ENCODE data around the gene RBP7. TPM values are rescaled to one million over a fixed set of nuclear protein-coding genes. Genes with fewer than 3 reads are reported as not detected.

The RBP7 gene
- total and polyA plus RNA-seq, 4 donors: 1.2 to 11.8 (median 4.8) TPM

GRCh38 chr1:10060311-10061100 lies 63.5 kb downstream of the RBP7 start:
- 94% methylated on average over 8 of the region's 8 CpGs for WGBS
- DNase-seq (ENCODE audit: low spot score): no peak
- Histone ChIP-seq H3K9ac (ENCODE audit: low read depth in 1 of 2, low read length in 2 of 2) (no peak overlapping the region), H3K27ac (ENCODE audit: low read depth in 1 of 2, low read length in 2 of 2) (no peak overlapping the region), H3K4me1 (ENCODE audit: control insufficient read depth in 4 of 4, insufficient read depth in 4 of 4, low read length in 3 of 4) (peaks cover 10 to 40% (median 31%) of the 10 kb centered on the region in 4 donors), H3K27me3 (ENCODE audit: control insufficient read depth in 4 of 4, insufficient read depth in 4 of 4, low read length in 3 of 4) (no peaks in the 10 kb centered on the region), H3K4me3 (ENCODE audit: low read depth in 1 of 3, low read length in 3 of 3) (no peak overlapping the region), H3K9me3 (ENCODE audit: control insufficient read depth in 4 of 4, low read length in 3 of 4) (no peaks in the 10 kb centered on the region), H3K36me3 (ENCODE audit: control insufficient read depth in 4 of 4, insufficient read depth in 3 of 4, low read depth in 1 of 4, low read length in 3 of 4) (peaks cover 0 to 5% (median 0%) of the 10 kb centered on the region in 4 donors)
- TF ChIP-seq, protein P1, sequence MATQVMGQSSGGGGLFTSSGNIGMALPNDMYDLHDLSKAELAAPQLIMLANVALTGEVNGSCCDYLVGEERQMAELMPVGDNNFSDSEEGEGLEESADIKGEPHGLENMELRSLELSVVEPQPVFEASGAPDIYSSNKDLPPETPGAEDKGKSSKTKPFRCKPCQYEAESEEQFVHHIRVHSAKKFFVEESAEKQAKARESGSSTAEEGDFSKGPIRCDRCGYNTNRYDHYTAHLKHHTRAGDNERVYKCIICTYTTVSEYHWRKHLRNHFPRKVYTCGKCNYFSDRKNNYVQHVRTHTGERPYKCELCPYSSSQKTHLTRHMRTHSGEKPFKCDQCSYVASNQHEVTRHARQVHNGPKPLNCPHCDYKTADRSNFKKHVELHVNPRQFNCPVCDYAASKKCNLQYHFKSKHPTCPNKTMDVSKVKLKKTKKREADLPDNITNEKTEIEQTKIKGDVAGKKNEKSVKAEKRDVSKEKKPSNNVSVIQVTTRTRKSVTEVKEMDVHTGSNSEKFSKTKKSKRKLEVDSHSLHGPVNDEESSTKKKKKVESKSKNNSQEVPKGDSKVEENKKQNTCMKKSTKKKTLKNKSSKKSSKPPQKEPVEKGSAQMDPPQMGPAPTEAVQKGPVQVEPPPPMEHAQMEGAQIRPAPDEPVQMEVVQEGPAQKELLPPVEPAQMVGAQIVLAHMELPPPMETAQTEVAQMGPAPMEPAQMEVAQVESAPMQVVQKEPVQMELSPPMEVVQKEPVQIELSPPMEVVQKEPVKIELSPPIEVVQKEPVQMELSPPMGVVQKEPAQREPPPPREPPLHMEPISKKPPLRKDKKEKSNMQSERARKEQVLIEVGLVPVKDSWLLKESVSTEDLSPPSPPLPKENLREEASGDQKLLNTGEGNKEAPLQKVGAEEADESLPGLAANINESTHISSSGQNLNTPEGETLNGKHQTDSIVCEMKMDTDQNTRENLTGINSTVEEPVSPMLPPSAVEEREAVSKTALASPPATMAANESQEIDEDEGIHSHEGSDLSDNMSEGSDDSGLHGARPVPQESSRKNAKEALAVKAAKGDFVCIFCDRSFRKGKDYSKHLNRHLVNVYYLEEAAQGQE (IDR thresholded peaks at IDR 0.05): no peak
- TF ChIP-seq GABPA (IDR thresholded peaks at IDR 0.05 in 1 of 2, conservative IDR thresholded peaks at IDR 0.05 in 1 of 2): no peak

DNA sequence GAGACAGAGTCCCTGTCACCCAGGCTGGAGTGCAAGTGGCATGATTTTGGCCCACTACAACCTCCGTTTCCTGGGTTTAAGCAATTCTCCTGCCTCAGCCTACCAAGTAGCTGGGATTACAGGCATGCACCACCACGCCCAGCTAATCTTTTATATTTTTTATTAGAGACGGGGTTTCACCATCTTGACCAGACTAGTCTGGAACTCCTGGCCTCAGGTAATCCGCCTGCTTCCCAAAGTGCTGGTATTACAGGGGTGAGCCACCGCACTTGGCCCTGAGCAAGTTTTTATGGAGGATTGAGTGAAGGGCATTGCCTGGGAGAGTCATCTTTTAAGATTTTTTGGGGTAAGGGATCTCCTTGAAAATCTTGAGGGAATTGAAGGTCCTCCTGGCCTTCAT lies 64.2 kb downstream of the RBP7 start:
- 89% methylated on average over 5 of the region's 5 CpGs for WGBS
- TF ChIP-seq NR2F2 (IDR thresholded peaks at IDR 0.05): no peak
- TF ChIP-seq, protein P2, sequence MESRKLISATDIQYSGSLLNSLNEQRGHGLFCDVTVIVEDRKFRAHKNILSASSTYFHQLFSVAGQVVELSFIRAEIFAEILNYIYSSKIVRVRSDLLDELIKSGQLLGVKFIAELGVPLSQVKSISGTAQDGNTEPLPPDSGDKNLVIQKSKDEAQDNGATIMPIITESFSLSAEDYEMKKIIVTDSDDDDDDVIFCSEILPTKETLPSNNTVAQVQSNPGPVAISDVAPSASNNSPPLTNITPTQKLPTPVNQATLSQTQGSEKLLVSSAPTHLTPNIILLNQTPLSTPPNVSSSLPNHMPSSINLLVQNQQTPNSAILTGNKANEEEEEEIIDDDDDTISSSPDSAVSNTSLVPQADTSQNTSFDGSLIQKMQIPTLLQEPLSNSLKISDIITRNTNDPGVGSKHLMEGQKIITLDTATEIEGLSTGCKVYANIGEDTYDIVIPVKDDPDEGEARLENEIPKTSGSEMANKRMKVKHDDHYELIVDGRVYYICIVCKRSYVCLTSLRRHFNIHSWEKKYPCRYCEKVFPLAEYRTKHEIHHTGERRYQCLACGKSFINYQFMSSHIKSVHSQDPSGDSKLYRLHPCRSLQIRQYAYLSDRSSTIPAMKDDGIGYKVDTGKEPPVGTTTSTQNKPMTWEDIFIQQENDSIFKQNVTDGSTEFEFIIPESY (IDR thresholded peaks at IDR 0.05): no peak
- TF ChIP-seq HNF4A (conservative IDR thresholded peaks at IDR 0.05): no peak
- TF ChIP-seq RAD21 (IDR thresholded peaks at IDR 0.05): no peak
- no peak for TF ChIP-seq YY1 (IDR thresholded peaks at IDR 0.05)
- no peak for TF ChIP-seq FOXA1 (IDR thresholded peaks at IDR 0.05)
- TF ChIP-seq ATF3 (IDR thresholded peaks at IDR 0.05): no peak
- TF ChIP-seq HNF4G (IDR thresholded peaks at IDR 0.05): no peak
- TF ChIP-seq EGR1 (IDR thresholded peaks at IDR 0.05; ENCODE audit: low read depth in 2 of 2): no peak
- no peak for TF ChIP-seq RXRA (IDR thresholded peaks at IDR 0.05)
- TF ChIP-seq, protein P3, sequence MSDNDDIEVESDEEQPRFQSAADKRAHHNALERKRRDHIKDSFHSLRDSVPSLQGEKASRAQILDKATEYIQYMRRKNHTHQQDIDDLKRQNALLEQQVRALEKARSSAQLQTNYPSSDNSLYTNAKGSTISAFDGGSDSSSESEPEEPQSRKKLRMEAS (IDR thresholded peaks at IDR 0.05): no peak
- TF ChIP-seq SP1 (IDR thresholded peaks at IDR 0.05): no peak
- TF ChIP-seq GABPA (IDR thresholded peaks at IDR 0.05 in 1 of 2, conservative IDR thresholded peaks at IDR 0.05 in 1 of 2): no peak
- TF ChIP-seq, protein P1 (IDR thresholded peaks at IDR 0.05): no peak
- no peak for TF ChIP-seq TAF1 (conservative IDR thresholded peaks at IDR 0.05)
- TF ChIP-seq FOXA2 (IDR thresholded peaks at IDR 0.05): no peak
- no peak for TF ChIP-seq JUND (IDR thresholded peaks at IDR 0.05)
- Histone ChIP-seq H3K9me3 (ENCODE audit: control insufficient read depth in 4 of 4, low read length in 3 of 4) (no peaks in the 10 kb centered on the region), H3K27ac (ENCODE audit: low read depth in 1 of 2, low read length in 2 of 2) (no peak overlapping the region), H3K4me1 (ENCODE audit: control insufficient read depth in 4 of 4, insufficient read depth in 4 of 4, low read length in 3 of 4) (peaks cover 13 to 36% (median 26%) of the 10 kb centered on the region in 4 donors), H3K4me3 (ENCODE audit: low read depth in 1 of 3, low read length in 3 of 3) (no peak overlapping the region), H3K9ac (ENCODE audit: low read depth in 1 of 2, low read length in 2 of 2) (no peak overlapping the region), H3K27me3 (ENCODE audit: control insufficient read depth in 4 of 4, insufficient read depth in 4 of 4, low read length in 3 of 4) (no peaks in the 10 kb centered on the region), H3K36me3 (ENCODE audit: control insufficient read depth in 4 of 4, insufficient read depth in 3 of 4, low read depth in 1 of 4, low read length in 3 of 4) (peaks cover 0 to 5% (median 0%) of the 10 kb centered on the region in 4 donors)
- no peak for DNase-seq (ENCODE audit: low spot score)

Data from liver (tissue), 9 donors.